Liver (tissue), 3 donors: ENCODE results near the gene KRTAP10-5.

Experiments
- CTCF ChIP-seq: fragments of 150-350 bp; IDR thresholded peaks from 2 replicates; pipeline ENCODE4 v1.5.1; 2017; ENCODE audit warnings: improper control_type of control experiment, low read depth, low read length; ENCODE audit not compliant: missing input control
- EGR1 ChIP-seq, 2 donors: IDR thresholded peaks; 2 replicates each; pipeline ENCODE4 v1.6.1; 2016 to 2018; ENCODE audit warnings: antibody characterized with exemption in 2 of 2, low read depth in 2 of 2
- NR2F2 ChIP-seq: IDR thresholded peaks from 2 replicates; pipeline ENCODE4 v1.6.1; 2016; ENCODE audit warnings: antibody characterized with exemption
- RAD21 ChIP-seq, 2 donors: IDR thresholded peaks; 2 replicates each; pipeline ENCODE4 v1.6.1; 2016; ENCODE audit warnings: antibody characterized with exemption in 2 of 2, mild to moderate bottlenecking in 2 of 2
- REST ChIP-seq: IDR thresholded peaks from 2 replicates; pipeline ENCODE4 v1.6.1; 2016; ENCODE audit warnings: antibody characterized with exemption, mild to moderate bottlenecking
- SP1 ChIP-seq: IDR thresholded peaks from 2 replicates; pipeline ENCODE4 v1.6.1; 2018; ENCODE audit warnings: antibody characterized with exemption, mild to moderate bottlenecking
- YY1 ChIP-seq: IDR thresholded peaks from 2 replicates; pipeline ENCODE4 v1.6.1; 2016; ENCODE audit warnings: antibody characterized with exemption, mild to moderate bottlenecking
- ZBTB33 ChIP-seq: IDR thresholded peaks from 2 replicates; pipeline ENCODE4 v1.6.1; 2016; ENCODE audit warnings: antibody characterized with exemption
- donor health status: healthy.
- donor health status: healthy.

GRCh38 chr21:44552681-44553080, 27.7 kb downstream of the KRTAP10-5 start:
- no peak for TF ChIP-seq NR2F2
- TF ChIP-seq CTCF: no peak
- no peak for TF ChIP-seq SP1
- no peak for TF ChIP-seq RAD21 (IDR thresholded peaks at IDR 0.05)
- TF ChIP-seq YY1: no peak
- no peak for TF ChIP-seq REST
- no peak for TF ChIP-seq ZBTB33
- TF ChIP-seq EGR1 (IDR thresholded peaks at IDR 0.05; ENCODE audit: low read depth in 2 of 2): no peak
